NCI-H2227 (cell line): ENCODE data around the gene CDK18.

ENCODE experiments used
- DNase-seq: peaks from one replicate; lab custom pipeline; 2025; ENCODE audit not compliant: unreplicated experiment; lab: John Stamatoyannopoulos, UW

CDK18 gene

GRCh38 chr1:205502111-205502810 is 2.2 kb upstream of the CDK18 start:
- DNase-seq = no peak

- DNase-seq = no peak
Measured at GRCh38 chr1:205502992-205503391, 1.5 kb upstream of the CDK18 start.

GRCh38 chr1:205505076-205505729 is 734 bp downstream of the CDK18 start:
- peak; percentile 47 for DNase-seq

- DNase-seq = no peak
Measured at GRCh38 chr1:205505791-205506190, 1.3 kb downstream of the CDK18 start.

- DNase-seq = no peak
Measured at GRCh38 chr1:205506409-205507200, 2.1 kb downstream of the CDK18 start.

- no peak for DNase-seq
Measured at GRCh38 chr1:205508227-205508714, 3.8 kb downstream of the CDK18 start.

GRCh38 chr1:205510308-205510950 is 6.0 kb downstream of the CDK18 start:
- no peak for DNase-seq

GRCh38 chr1:205510951-205511330 is 6.5 kb downstream of the CDK18 start:
- no peak for DNase-seq

GRCh38 chr1:205512059-205513045 is 7.9 kb downstream of the CDK18 start:
- no peak for DNase-seq

GRCh38 chr1:205513774-205514173 is 9.3 kb downstream of the CDK18 start:
- no peak for DNase-seq

GRCh38 chr1:205514211-205515142 is 10.0 kb downstream of the CDK18 start:
- no peak for DNase-seq

- no peak for DNase-seq
Measured at GRCh38 chr1:205515781-205516253, 11.3 kb downstream of the CDK18 start.

GRCh38 chr1:205516362-205516761 is 11.9 kb downstream of the CDK18 start:
- DNase-seq = no peak

- DNase-seq = no peak
Measured at GRCh38 chr1:205517288-205517687, 12.8 kb downstream of the CDK18 start.

GRCh38 chr1:205517763-205518162 is 13.3 kb downstream of the CDK18 start:
- no peak for DNase-seq

- DNase-seq = no peak
Measured at GRCh38 chr1:205518661-205519540, 14.4 kb downstream of the CDK18 start.

- DNase-seq = no peak
Measured at GRCh38 chr1:205519541-205520131, 15.2 kb downstream of the CDK18 start.

- no peak for DNase-seq
Measured at GRCh38 chr1:205520709-205521108, 16.2 kb downstream of the CDK18 start.
